ENCODE measurements around the gene PCBP3.

DNA sequence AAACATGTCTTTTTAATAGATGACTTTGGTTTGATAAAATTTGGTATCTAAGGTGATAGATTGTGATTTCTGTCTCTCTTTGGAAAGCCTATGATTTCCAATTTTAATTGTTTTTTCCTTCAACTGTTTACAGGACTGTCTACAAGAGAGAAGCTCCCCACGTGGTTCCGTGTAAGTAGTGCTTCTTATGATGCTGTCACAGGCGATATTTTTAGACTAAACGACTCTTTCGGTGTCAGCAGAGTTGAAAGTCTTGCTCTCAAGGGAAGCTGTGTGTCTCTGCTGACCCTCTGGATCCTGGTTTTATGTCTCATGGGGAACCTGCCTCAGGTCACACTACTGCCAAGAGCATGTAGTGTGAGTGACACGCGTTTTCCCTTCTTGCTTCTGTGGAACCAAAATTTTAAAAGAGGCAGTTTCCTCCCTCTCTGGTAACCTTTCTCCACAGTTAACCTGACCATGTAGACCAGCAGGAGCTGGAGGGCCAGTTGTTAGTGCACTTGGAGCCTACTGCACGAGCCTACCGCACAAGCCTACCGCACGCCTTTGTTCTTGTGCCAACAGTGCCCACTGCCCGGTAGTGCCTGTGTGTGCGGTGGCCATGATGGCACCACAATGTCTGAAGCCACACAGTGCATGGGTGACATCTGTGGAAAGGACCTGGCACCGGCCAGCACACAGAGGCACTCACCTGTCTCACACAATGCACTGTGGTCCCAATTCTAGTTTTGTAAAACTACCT lies 91.9 kb downstream of the PCBP3 start:
- no peak for TF ChIP-seq POLR2AphosphoS5 (IDR thresholded peaks at IDR 0.05; ENCODE audit: low read depth, low read length)
- TF ChIP-seq, protein P1, sequence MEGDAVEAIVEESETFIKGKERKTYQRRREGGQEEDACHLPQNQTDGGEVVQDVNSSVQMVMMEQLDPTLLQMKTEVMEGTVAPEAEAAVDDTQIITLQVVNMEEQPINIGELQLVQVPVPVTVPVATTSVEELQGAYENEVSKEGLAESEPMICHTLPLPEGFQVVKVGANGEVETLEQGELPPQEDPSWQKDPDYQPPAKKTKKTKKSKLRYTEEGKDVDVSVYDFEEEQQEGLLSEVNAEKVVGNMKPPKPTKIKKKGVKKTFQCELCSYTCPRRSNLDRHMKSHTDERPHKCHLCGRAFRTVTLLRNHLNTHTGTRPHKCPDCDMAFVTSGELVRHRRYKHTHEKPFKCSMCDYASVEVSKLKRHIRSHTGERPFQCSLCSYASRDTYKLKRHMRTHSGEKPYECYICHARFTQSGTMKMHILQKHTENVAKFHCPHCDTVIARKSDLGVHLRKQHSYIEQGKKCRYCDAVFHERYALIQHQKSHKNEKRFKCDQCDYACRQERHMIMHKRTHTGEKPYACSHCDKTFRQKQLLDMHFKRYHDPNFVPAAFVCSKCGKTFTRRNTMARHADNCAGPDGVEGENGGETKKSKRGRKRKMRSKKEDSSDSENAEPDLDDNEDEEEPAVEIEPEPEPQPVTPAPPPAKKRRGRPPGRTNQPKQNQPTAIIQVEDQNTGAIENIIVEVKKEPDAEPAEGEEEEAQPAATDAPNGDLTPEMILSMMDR (IDR thresholded peaks at IDR 0.05), result no peak

Data from Panc1 (cell line).